HFFc6 (cell line): ENCODE data around the gene ENOPH1. TPM values are rescaled to one million over a fixed set of nuclear protein-coding genes. Genes with fewer than 3 reads are reported as not detected.

ENCODE experiments used
- DNase-seq: peaks from one replicate; pipeline ENCODE4 v3.0.0-alpha.2; 2018
- H3K27ac Mint-ChIP-seq: 2 replicates; pipeline ENCODE4 v1.8.0; 2020; ENCODE audit warnings: mild to moderate bottlenecking, mixed read lengths
- H3K27me3 Mint-ChIP-seq: 2 replicates; pipeline ENCODE4 v1.8.0; 2021; ENCODE audit warnings: mild to moderate bottlenecking, moderate library complexity, mixed read lengths; ENCODE audit not compliant: insufficient read depth
- H3K36me3 Mint-ChIP-seq: 2 replicates; pipeline ENCODE4 v1.8.0; 2021; ENCODE audit warnings: low read depth, mixed read lengths
- H3K4me1 Mint-ChIP-seq: 2 replicates; pipeline ENCODE4 v1.8.0; 2020; ENCODE audit warnings: low read depth, mixed read lengths
- H3K4me3 Mint-ChIP-seq: 2 replicates; pipeline ENCODE4 v1.8.0; 2020; ENCODE audit warnings: mild to moderate bottlenecking, moderate library complexity, mixed read lengths
- H3K9me3 Mint-ChIP-seq: 2 replicates; pipeline ENCODE4 v1.8.0; 2020; ENCODE audit warnings: mild to moderate bottlenecking, mixed read lengths
- CTCF ChIP-seq: fragments of 200-600 bp; sonication (generic); IDR thresholded peaks from 2 replicates; pipeline ENCODE4 v1.5.0; 2021; ENCODE audit warnings: antibody characterized with exemption, mild to moderate bottlenecking
- total RNA-seq, 6 experiments: library from RNA; stranded (reverse); fragmentation: NEBNext Ultra II Directional; extraction: Animal tissue kit (Norgen Biotek cat#: 25700); gene quantifications; 2 replicates in 1 of 6; 3 replicates in 5 of 6; pipeline ENCODE4 v1.2.3, GENCODE V29; 2021

Gene ENOPH1
- total RNA-seq, 6 experiments from 2014 or later: 30.5 to 39.8 (median 33.5) TPM

DNA sequence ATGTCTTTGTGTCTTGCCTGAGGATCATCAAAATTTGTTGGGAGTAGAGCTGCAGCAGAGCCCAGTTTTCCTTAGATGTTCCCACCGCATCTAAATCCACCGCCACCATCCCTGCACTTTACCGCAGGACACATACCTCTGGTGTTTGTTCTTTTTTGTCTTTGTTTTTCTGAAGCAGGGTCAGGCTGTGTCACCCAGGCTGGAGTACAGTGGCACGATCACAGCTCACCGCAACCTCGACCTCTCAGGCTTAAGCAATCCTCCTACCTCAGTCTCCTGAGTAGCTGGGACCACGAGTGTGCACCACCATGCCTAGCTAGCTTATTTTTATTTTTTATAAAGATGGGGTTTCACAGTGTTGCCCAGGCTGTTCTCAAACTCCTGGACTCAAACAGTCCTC lies 4.6 kb downstream of the ENOPH1 start:
- no peak for TF ChIP-seq CTCF
- Mint-ChIP-seq H3K36me3 (peaks cover 12% of the 10 kb centered on the region), H3K9me3 (no peaks in the 10 kb centered on the region), H3K4me1 (peaks cover 45% of the 10 kb centered on the region), H3K27me3 (no peaks in the 10 kb centered on the region; the same call in 1 of the 2 replicates), H3K4me3 (no peak overlapping the region), H3K27ac (no peak overlapping the region)
- no peak for DNase-seq

GRCh38 chr4:82436130-82436529 lies 5.7 kb downstream of the ENOPH1 start:
- Mint-ChIP-seq H3K27me3 (no peaks in the 10 kb centered on the region; the same call in 1 of the 2 replicates), H3K9me3 (no peaks in the 10 kb centered on the region), H3K36me3 (peaks cover 16% of the 10 kb centered on the region), H3K4me1 (peaks cover 49% of the 10 kb centered on the region), H3K4me3 (no peak overlapping the region), H3K27ac (no peak overlapping the region)
- TF ChIP-seq CTCF: no peak
- no peak for DNase-seq

DNA sequence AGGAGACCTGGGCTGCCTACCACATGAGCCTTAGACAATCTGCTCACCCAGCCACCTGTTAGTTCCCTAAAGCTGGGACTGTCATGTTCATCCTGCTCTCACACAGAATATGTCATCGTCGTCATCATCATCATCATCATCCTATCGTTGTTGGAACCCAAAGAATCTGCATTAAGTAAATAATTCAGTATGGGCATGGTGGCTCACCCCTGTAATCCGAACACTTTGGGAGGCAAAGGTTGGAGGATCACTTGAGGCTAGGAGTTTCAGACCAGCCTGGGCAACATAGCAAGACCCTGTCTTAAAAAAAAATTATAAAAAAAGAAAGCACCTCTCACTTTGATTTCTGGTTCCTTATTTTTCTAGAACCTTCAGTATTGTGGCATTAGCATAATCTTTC lies 6.4 kb downstream of the ENOPH1 start:
- no peak overlapping the region for H3K27ac Mint-ChIP-seq
- no peaks in the 10 kb centered on the region for H3K9me3 Mint-ChIP-seq
- peaks cover 43% of the 10 kb centered on the region for H3K4me1 Mint-ChIP-seq
- peaks cover 18% of the 10 kb centered on the region for H3K36me3 Mint-ChIP-seq
- no peak overlapping the region for H3K4me3 Mint-ChIP-seq
- no peak for DNase-seq
- TF ChIP-seq CTCF: no peak
- no peaks in the 10 kb centered on the region; the same call in 1 of the 2 replicates for H3K27me3 Mint-ChIP-seq

- Mint-ChIP-seq H3K4me3 (no peak overlapping the region), H3K36me3 (peaks cover 18% of the 10 kb centered on the region), H3K27ac (0 out of 2 replicates have a peak overlapping the region, but pooled peaks have one; percentile 2), H3K9me3 (no peaks in the 10 kb centered on the region), H3K4me1 (peaks cover 37% of the 10 kb centered on the region), H3K27me3 (no peaks in the 10 kb centered on the region; the same call in 1 of the 2 replicates)
- TF ChIP-seq CTCF: no peak
- DNase-seq: no peak
These were observed 7.1 kb downstream of the ENOPH1 start for GRCh38 chr4:82437285-82438005.

- H3K4me3 Mint-ChIP-seq: no peak overlapping the region
- no peaks in the 10 kb centered on the region; the same call in 1 of the 2 replicates for H3K27me3 Mint-ChIP-seq
- H3K27ac Mint-ChIP-seq: no peak overlapping the region
- H3K36me3 Mint-ChIP-seq: peaks cover 18% of the 10 kb centered on the region
- DNase-seq: no peak
- no peaks in the 10 kb centered on the region for H3K9me3 Mint-ChIP-seq
- TF ChIP-seq CTCF: no peak
- H3K4me1 Mint-ChIP-seq: peaks cover 25% of the 10 kb centered on the region
These were observed 8.7 kb downstream of the ENOPH1 start for GRCh38 chr4:82439088-82439487.
